HUES64 (cell line): ENCODE data around the gene ATP11A.

Source experiments
- H3K27ac ChIP-seq: 2 replicates; pipeline ENCODE4 v1.7.0; 2013; ENCODE audit warnings: low read depth, low read length, inconsistent platforms
- H3K27me3 ChIP-seq: 2 replicates; pipeline ENCODE4 v1.6.1; 2013; ENCODE audit warnings: mild to moderate bottlenecking, low read length; ENCODE audit not compliant: insufficient read depth
- H3K36me3 ChIP-seq: 2 replicates; pipeline ENCODE4 v1.6.1; 2013; ENCODE audit warnings: mild to moderate bottlenecking, low read length; ENCODE audit not compliant: insufficient read depth
- H3K4me1 ChIP-seq: 2 replicates; pipeline ENCODE4 v1.6.1; 2013; ENCODE audit warnings: mild to moderate bottlenecking, low read length, moderate library complexity; ENCODE audit not compliant: insufficient read depth
- H3K4me3 ChIP-seq: 2 replicates; pipeline ENCODE4 v1.5.1; 2013; ENCODE audit warnings: mild to moderate bottlenecking, low read length, moderate library complexity
- H3K9ac ChIP-seq: 2 replicates; pipeline ENCODE4 v1.6.1; 2013; ENCODE audit warnings: mild to moderate bottlenecking, low read depth, low read length
- H3K9me3 ChIP-seq: 2 replicates; pipeline ENCODE4 v1.6.1; 2013; ENCODE audit warnings: low read depth, low read length; ENCODE audit not compliant: insufficient read depth
- WGBS: fragments of 150-250, 120-280 bp; methylation state at CpG from one replicate; pipeline ENCODE4 v1.1.7; 2013; ENCODE audit warnings: missing lambda C conversion rate; 5-methylcytosine and 5-hydroxymethylcytosine counted together

The ATP11A gene

DNA sequence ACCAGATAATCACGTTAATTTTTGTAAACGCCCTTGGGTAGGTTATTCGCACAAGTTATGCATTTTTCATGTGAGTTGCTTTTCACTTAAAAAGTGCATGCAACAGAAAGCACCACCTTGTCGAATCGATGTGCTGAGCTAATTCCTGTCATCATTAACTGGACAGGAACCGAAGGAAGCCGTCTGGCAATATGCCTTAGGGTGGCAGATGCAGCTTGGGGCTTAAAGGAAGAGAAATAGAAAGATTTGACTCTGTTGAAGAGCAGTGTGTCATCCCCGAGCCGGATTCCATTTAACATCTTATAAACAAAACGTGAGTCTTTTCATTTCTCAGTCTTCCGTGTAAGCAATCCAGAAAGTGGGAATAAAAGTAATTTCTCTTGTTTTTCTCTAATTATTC, 70.0 kb downstream of the ATP11A start:
- Histone ChIP-seq H3K4me1 (peaks cover 15% of the 10 kb centered on the region; the same call in 1 of the 2 replicates), H3K9ac (no peak overlapping the region), H3K9me3 (no peaks in the 10 kb centered on the region), H3K36me3 (no peaks in the 10 kb centered on the region), H3K27me3 (no peaks in the 10 kb centered on the region), H3K27ac (no peak overlapping the region), H3K4me3 (no peak overlapping the region)
- WGBS = 94% methylated on average over 11 of the region's 11 CpGs

DNA sequence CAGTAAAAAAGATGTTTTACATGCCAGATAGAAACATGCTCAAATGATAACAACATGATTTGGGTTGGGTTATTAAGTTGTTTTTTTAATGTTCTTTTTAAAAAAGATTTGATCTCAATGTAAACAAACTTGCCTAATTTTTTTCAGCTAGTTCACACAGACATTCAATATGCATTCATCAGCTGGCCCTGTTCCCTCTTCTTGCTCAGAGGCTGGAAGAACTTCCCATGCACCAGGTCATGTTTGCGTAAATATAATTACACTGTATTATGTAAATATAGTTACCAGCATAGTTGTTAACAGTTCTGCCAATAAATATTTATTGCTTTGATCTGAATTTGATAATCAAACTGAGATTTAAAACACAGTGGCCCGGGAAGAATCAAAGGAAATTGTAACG, 70.6 kb downstream of the ATP11A start:
- H3K27me3 ChIP-seq = no peaks in the 10 kb centered on the region
- 88% methylated on average over 1 of the region's 3 CpGs for WGBS
- H3K4me3 ChIP-seq = no peak overlapping the region
- H3K9me3 ChIP-seq = no peaks in the 10 kb centered on the region
- no peak overlapping the region for H3K9ac ChIP-seq
- H3K36me3 ChIP-seq = no peaks in the 10 kb centered on the region
- peaks cover 18% of the 10 kb centered on the region for H3K4me1 ChIP-seq
- no peak overlapping the region for H3K27ac ChIP-seq

DNA sequence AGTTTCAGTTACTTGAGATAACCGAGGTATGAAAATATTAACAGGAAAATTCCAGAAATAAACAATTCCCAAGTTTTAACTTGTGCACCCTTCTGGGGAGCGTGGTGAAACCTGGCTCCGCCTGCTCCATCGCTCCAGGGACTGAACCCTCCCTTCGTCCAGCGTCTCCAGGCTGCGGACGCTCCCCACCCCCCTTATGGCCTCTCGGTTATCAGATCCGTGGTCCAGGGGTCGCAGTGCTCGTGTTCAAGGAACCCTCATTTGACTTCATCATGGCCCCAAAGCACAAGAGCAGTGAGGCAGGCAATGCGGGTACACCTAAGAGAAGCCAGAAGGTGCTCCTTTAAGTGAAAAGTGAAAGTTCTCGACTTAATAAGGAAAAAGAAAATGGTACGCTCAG, 71.1 kb downstream of the ATP11A start:
- H3K36me3 ChIP-seq = no peaks in the 10 kb centered on the region
- H3K4me3 ChIP-seq = no peak overlapping the region
- no peaks in the 10 kb centered on the region for H3K9me3 ChIP-seq

DNA sequence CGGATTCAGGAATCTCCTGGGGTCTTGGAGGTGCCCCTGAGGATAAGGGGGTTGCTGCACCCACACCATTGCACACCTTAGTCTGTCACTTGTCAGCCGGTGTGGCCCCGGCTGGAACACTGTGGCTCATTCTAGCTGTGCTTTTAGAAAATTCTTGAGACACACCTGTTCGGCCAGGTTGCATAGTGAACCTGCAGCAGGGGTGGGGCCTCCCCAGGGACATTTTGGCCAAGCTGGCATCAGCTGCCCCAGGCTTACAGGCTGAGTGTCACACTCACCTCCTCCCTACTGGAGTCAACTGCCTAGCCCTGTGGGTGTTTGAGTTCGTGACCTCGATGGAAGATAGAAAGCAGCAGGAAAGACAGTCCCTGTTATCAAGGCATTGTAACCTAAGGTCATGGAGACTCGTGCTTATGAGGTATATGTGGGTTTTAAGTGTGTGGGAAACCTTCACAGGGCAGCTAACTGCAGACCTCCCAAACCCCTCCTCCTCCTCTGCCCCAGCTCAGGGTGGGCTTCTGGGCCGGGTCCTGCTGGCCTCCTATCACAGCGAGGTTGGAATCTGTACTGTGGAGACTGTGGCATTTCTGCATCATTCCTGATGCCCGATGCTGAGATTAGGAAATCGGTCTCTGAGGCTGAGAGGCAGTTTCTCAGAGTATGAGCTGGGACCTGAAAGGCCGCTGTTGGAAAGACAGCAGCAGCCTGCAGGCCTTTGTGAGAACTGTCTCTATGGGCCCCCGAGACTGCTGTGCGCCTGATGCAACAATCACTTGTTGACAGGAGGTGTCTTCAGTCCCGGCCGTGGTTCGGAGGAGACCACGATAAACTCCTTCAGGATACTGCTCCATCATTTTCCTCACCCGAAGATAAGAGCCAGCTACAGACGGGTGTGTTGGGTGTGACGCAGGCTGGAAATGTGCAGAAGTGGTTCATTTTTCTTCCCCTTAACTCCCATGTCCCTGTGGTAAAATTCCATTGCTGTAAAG, 72.2 kb downstream of the ATP11A start:
- 90% methylated on average over 21 of the region's 21 CpGs for WGBS
- H3K4me1 ChIP-seq = peaks cover 18% of the 10 kb centered on the region
- H3K27me3 ChIP-seq = no peaks in the 10 kb centered on the region
- H3K9ac ChIP-seq = no peak overlapping the region
- no peak overlapping the region for H3K4me3 ChIP-seq
- no peaks in the 10 kb centered on the region for H3K36me3 ChIP-seq
- no peak overlapping the region for H3K27ac ChIP-seq
- H3K9me3 ChIP-seq = no peaks in the 10 kb centered on the region

More for the DNA sequence above, 71.1 kb downstream of the ATP11A start:
- no peak overlapping the region for H3K9ac ChIP-seq
- peaks cover 22% of the 10 kb centered on the region for H3K4me1 ChIP-seq
- H3K27me3 ChIP-seq = no peaks in the 10 kb centered on the region
- H3K27ac ChIP-seq = no peak overlapping the region
- WGBS = 89% methylated on average over 15 of the region's 15 CpGs

DNA sequence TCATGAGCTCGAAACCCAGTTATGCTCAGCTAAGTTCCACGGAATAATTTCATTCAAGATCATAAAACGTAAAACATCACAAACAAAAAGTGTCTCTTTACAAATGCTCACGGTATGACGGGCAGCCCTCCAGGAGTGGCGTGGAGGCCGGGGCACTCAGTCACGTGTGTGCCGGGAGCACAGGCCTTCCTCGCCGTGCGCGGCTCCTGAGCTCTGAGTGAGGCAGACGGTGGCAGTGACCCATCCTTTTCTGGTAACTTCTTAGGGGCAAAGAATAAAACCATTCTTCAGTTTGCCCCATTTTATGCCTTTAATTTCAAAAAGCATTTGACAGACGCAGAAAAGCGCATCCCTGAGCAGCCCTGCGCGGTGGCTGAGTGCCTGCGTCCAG, 72.8 kb downstream of the ATP11A start:
- H3K4me1 ChIP-seq = peaks cover 15% of the 10 kb centered on the region
- H3K36me3 ChIP-seq = no peaks in the 10 kb centered on the region
- no peak overlapping the region for H3K4me3 ChIP-seq
- WGBS = 91% methylated on average over 19 of the region's 19 CpGs
- no peak overlapping the region for H3K27ac ChIP-seq
- H3K9me3 ChIP-seq = no peaks in the 10 kb centered on the region
- H3K27me3 ChIP-seq = no peaks in the 10 kb centered on the region
- H3K9ac ChIP-seq = no peak overlapping the region

DNA sequence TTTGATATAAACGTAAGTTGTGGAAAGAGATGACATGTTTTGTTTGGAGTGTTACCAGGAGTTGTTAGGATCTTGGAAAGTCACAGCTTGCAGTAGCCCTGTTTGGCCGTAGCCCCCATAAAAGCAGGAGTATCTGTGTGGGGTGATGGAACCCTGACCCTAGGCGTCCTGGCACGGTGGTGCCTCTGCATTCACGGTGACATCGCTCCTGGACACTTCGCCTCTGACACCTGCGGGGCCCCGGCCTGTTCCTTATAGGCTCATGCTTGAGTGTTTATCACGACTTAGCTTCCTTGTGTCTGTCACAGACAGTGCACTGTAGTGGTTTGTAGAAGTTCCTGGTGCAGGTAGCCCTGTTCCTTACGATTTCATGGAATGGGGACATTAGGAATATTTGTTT, 74.2 kb downstream of the ATP11A start:
- Histone ChIP-seq H3K27ac (no peak overlapping the region), H3K9me3 (no peaks in the 10 kb centered on the region), H3K4me1 (peaks cover 15% of the 10 kb centered on the region; the same call in 1 of the 2 replicates), H3K4me3 (no peak overlapping the region), H3K27me3 (no peaks in the 10 kb centered on the region), H3K9ac (no peak overlapping the region), H3K36me3 (no peaks in the 10 kb centered on the region)
- 93% methylated on average over 11 of the region's 11 CpGs for WGBS

DNA sequence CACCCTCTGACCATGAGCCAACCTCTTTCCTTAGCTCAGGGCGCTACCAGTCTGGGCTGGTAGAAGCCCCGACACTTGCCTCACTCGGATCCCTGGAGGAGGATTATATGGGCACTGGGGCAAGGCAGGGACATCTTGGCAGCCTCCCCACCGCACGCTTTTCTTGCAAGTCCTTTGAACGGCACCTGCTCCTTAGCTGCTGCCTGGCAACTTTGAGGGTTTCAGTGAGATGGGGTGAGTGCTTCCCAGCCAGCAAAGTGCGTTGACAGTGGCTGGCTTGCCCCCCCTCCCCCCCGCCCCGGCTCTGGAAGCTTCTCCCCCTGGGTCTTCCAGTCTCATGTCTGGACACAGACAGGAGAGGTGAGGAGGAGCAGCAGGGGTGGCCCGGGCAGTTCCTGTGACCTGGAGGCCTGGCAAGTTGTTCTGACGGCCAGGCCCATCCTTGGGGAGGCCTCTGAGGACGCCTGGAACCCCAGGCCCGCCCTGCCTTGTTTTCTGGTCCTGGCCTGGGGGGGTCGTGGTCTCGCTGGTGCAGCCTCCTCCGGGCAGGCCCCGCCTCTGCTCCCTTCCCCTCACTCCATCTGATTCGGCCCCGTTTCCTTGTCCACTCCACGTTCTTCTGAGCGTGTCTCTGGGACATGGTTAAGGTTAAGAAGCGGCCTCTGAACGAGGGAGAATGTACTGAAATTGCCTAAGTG, 75.2 kb downstream of the ATP11A start:
- WGBS = 84% methylated on average over 23 of the region's 23 CpGs
- Histone ChIP-seq H3K27me3 (no peaks in the 10 kb centered on the region), H3K9ac (no peak overlapping the region), H3K36me3 (no peaks in the 10 kb centered on the region), H3K27ac (no peak overlapping the region), H3K9me3 (no peaks in the 10 kb centered on the region), H3K4me1 (peaks cover 15% of the 10 kb centered on the region; the same call in 1 of the 2 replicates), H3K4me3 (no peak overlapping the region)

DNA sequence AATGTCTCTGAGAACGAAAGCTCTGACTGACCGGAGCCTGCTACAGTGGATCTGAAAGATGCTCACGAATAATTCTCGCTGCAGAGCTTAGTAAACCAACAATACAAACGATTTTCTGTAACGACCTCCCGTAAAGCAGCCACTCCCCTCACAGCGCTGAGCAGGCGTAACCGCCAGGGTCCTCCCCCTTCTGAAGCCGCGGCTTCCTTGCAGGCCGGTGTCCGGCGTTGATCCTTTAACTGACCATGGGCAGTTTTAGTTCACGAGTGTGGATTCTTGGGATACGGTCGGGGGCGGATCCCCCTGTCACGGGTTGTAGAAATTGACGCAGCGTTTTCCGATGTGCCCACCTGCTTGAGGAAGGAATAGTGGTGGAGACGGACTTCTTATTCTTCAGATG, 75.9 kb downstream of the ATP11A start:
- no peaks in the 10 kb centered on the region for H3K27me3 ChIP-seq
- H3K4me1 ChIP-seq = peaks cover 15% of the 10 kb centered on the region; the same call in 1 of the 2 replicates
- no peak overlapping the region for H3K4me3 ChIP-seq
- H3K9me3 ChIP-seq = no peaks in the 10 kb centered on the region
- no peak overlapping the region for H3K9ac ChIP-seq
- no peaks in the 10 kb centered on the region for H3K36me3 ChIP-seq
- 82% methylated on average over 24 of the region's 24 CpGs for WGBS
- H3K27ac ChIP-seq = no peak overlapping the region

DNA sequence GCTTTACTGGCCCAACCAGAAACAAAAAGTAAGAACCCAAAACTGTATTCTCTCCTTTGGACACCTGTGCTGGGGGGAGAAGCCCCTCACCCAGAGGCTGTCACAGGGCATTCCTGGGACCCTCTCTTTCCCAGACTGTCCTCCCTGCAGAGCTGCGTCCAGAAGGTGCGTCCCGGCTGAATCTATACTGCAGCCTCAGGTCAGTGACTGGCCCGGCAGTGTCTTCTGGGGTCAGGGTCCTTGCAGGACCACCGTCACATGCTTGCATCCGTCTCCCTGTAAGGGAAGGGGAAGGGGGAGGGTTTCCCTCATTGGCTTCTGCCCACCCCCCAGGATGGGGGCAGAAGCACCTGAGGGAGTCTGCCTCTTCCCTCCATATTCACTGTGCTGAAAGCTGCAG, 76.5 kb downstream of the ATP11A start:
- WGBS = 87% methylated on average over 6 of the region's 6 CpGs
- no peaks in the 10 kb centered on the region for H3K9me3 ChIP-seq
- H3K36me3 ChIP-seq = no peaks in the 10 kb centered on the region
- H3K9ac ChIP-seq = no peak overlapping the region
- no peak overlapping the region for H3K4me3 ChIP-seq
- H3K27me3 ChIP-seq = no peaks in the 10 kb centered on the region
- peaks cover 15% of the 10 kb centered on the region; the same call in 1 of the 2 replicates for H3K4me1 ChIP-seq
- H3K27ac ChIP-seq = no peak overlapping the region

DNA sequence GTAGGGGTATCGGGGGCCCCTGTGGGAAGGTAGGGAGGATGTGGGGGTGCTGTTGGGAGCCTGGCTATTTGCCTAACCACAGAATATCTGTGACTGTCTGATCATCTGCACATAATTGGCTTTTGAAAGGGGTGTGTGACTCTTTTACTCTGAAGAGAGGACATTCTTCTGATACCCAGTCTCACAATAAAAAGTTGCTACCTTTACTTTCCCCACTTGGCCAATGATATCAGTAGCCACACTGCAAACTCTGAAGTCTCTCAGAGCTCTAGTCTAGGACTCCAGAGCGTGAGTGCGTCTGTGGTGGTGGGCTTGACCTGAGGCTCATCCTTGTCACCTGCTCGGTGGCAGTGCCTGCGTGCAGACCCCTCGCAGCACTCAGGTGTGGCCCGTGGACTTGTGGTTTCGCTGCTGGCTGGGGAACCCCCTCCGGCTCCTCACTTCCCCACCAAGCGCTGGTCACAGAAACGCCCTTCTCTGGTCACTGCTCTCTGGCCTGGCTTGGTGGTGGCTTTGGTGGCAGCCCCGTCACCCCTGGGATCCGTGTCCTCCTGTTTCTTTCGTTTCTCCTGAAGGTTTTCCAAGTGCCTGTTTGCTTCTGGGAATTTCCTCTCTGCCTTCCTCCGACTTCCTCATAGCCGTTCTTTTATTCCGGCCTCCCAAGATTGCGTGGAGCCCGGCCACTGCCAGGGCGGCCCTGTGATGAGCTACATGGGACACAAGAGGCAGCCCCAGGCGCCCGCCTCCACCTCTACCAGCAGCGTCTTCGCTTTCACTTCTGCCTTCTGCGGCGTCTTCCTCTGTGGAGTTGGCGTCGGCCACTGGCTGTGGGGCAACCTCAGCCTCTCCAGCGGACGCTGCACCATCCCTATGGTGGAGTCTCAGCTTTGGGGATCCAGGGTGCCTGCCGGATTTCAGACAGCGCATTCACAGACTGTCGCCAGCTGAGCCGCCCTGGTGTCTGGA, 78.0 kb downstream of the ATP11A start:
- 93% methylated on average over 34 of the region's 34 CpGs for WGBS
- Histone ChIP-seq H3K4me1 (peaks cover 8% of the 10 kb centered on the region; the same call in 1 of the 2 replicates), H3K9ac (no peak overlapping the region), H3K36me3 (no peaks in the 10 kb centered on the region), H3K27me3 (no peaks in the 10 kb centered on the region), H3K9me3 (no peaks in the 10 kb centered on the region), H3K4me3 (no peak overlapping the region), H3K27ac (no peak overlapping the region)
